Amniotic stem cell (primary cell): ENCODE measurements around the gene TENM3.
"Not testable (repeated sequence)": the region's sequence is repeated elsewhere in the genome, so short reads cannot be mapped to it uniquely, and the experiment has no call there.

Experiments used
- DNase-seq: peaks from one replicate; lab custom pipeline; 2025; lab: John Stamatoyannopoulos, UW

TENM3 gene

GRCh38 chr4:182338746-182339145 lies 95.5 kb downstream of the TENM3 start:
- no peak for DNase-seq

GRCh38 chr4:182339221-182339641 lies 96.0 kb downstream of the TENM3 start:
- DNase-seq = no peak

GRCh38 chr4:182343453-182343852 lies 100.3 kb downstream of the TENM3 start:
- DNase-seq = no peak

- DNase-seq = no peak
These were observed 101.8 kb downstream of the TENM3 start for GRCh38 chr4:182344968-182345367.

- no peak for DNase-seq
These were observed 103.0 kb downstream of the TENM3 start for GRCh38 chr4:182346250-182346649.

- DNase-seq = no peak
These were observed 103.6 kb downstream of the TENM3 start for GRCh38 chr4:182346675-182347375.

GRCh38 chr4:182348779-182349326 lies 105.7 kb downstream of the TENM3 start:
- DNase-seq = no peak

- DNase-seq = no peak
These were observed 106.8 kb downstream of the TENM3 start for GRCh38 chr4:182350041-182350440.

GRCh38 chr4:182351485-182351884 lies 108.3 kb downstream of the TENM3 start:
- no peak for DNase-seq

GRCh38 chr4:182354106-182354505 lies 110.9 kb downstream of the TENM3 start:
- DNase-seq = no peak

GRCh38 chr4:182354867-182355266 lies 111.7 kb downstream of the TENM3 start:
- DNase-seq = no peak

GRCh38 chr4:182367153-182367552 lies 124.0 kb downstream of the TENM3 start:
- DNase-seq = no peak

GRCh38 chr4:182369211-182369610 lies 126.0 kb downstream of the TENM3 start:
- no peak for DNase-seq

- no peak for DNase-seq
These were observed 127.3 kb downstream of the TENM3 start for GRCh38 chr4:182370491-182370890.

- no peak for DNase-seq
These were observed 137.6 kb downstream of the TENM3 start for GRCh38 chr4:182380771-182381181.

GRCh38 chr4:182382941-182383340 lies 139.7 kb downstream of the TENM3 start:
- DNase-seq = no peak

- no peak for DNase-seq
These were observed 141.5 kb downstream of the TENM3 start for GRCh38 chr4:182384631-182385091.

GRCh38 chr4:182385897-182386296 lies 142.7 kb downstream of the TENM3 start:
- DNase-seq = no peak

- DNase-seq = not testable (repeated sequence)
These were observed 143.4 kb downstream of the TENM3 start for GRCh38 chr4:182386576-182386975.

GRCh38 chr4:182391111-182391684 lies 148.0 kb downstream of the TENM3 start:
- DNase-seq = no peak

GRCh38 chr4:182394181-182394580 lies 151.0 kb downstream of the TENM3 start:
- no peak for DNase-seq

GRCh38 chr4:182400081-182400480 lies 156.9 kb downstream of the TENM3 start:
- no peak for DNase-seq

- DNase-seq = no peak
These were observed 157.6 kb downstream of the TENM3 start for GRCh38 chr4:182400790-182401189.
